Trophoblast cell (in vitro differentiated cells and primary cell): ENCODE measurements around the gene CPNE2.

ENCODE experiments used
- DNase-seq, 2 donors: peaks; one replicate each; pipeline ENCODE4 v3.0.0-alpha.2; 2016
- H2AFZ ChIP-seq: 2 replicates; pipeline ENCODE4 v1.6.1; 2013; ENCODE audit warnings: low read length, moderate library complexity, mild to moderate bottlenecking; ENCODE audit not compliant: insufficient read depth, poor library complexity
- H2AK5ac ChIP-seq: 2 replicates; pipeline ENCODE4 v1.6.1; 2013; ENCODE audit warnings: mild to moderate bottlenecking, low read length
- H2BK120ac ChIP-seq: 2 replicates; pipeline ENCODE4 v1.6.1; 2013; ENCODE audit warnings: low read length, mild to moderate bottlenecking, moderate library complexity; ENCODE audit not compliant: insufficient read depth, poor library complexity
- H2BK12ac ChIP-seq: 2 replicates; pipeline ENCODE4 v1.6.1; 2013; ENCODE audit warnings: mild to moderate bottlenecking, low read length, moderate library complexity
- H2BK5ac ChIP-seq: 2 replicates; pipeline ENCODE4 v1.6.1; 2013; ENCODE audit warnings: low read length, low read depth, moderate library complexity, mild to moderate bottlenecking; ENCODE audit not compliant: poor library complexity
- H3K14ac ChIP-seq: 2 replicates; pipeline ENCODE4 v1.6.1; 2013; ENCODE audit warnings: mild to moderate bottlenecking, low read length
- H3K18ac ChIP-seq: 2 replicates; pipeline ENCODE4 v1.6.1; 2013; ENCODE audit warnings: mild to moderate bottlenecking, low read length
- H3K23ac ChIP-seq: 2 replicates; pipeline ENCODE4 v1.6.1; 2013; ENCODE audit warnings: low read length
- H3K27ac ChIP-seq: 2 replicates; pipeline ENCODE4 v1.5.1; 2013; ENCODE audit warnings: low read depth, mild to moderate bottlenecking, inconsistent platforms, low read length, moderate library complexity
- H3K27me3 ChIP-seq: 2 replicates; pipeline ENCODE4 v1.6.1; 2013; ENCODE audit warnings: inconsistent platforms, mild to moderate bottlenecking, low read length, moderate library complexity; ENCODE audit not compliant: insufficient read depth
- H3K36me3 ChIP-seq, 2 experiments: 1 replicate in 1 of 2; 2 replicates in 1 of 2; pipeline ENCODE4 v1.6.1; 2013; ENCODE audit warnings: low read length in 2 of 2, mild to moderate bottlenecking in 2 of 2, moderate library complexity in 1 of 2; ENCODE audit not compliant: insufficient read depth in 2 of 2, control insufficient read depth in 1 of 2
- H3K4ac ChIP-seq: 2 replicates; pipeline ENCODE4 v1.6.1; 2013; ENCODE audit warnings: low read depth, mild to moderate bottlenecking, low read length, moderate library complexity
- H3K4me1 ChIP-seq, 2 experiments: 1 replicate in 1 of 2; 2 replicates in 1 of 2; pipeline ENCODE4 v1.6.1; 2013; ENCODE audit warnings: low read length in 2 of 2, mild to moderate bottlenecking in 2 of 2, moderate library complexity in 1 of 2; ENCODE audit not compliant: insufficient read depth in 2 of 2, control insufficient read depth in 1 of 2
- H3K4me2 ChIP-seq: 2 replicates; pipeline ENCODE4 v1.6.1; 2013; ENCODE audit warnings: inconsistent platforms, mild to moderate bottlenecking, low read length, moderate library complexity
- H3K4me3 ChIP-seq: 2 replicates; pipeline ENCODE4 v1.5.1; 2013; ENCODE audit warnings: mild to moderate bottlenecking, low read depth, low read length, inconsistent platforms
- H3K79me1 ChIP-seq: one replicate; pipeline ENCODE4 v1.6.1; 2013; ENCODE audit warnings: low read length
- H3K79me2 ChIP-seq: 2 replicates; pipeline ENCODE4 v1.6.1; 2013; ENCODE audit warnings: low read length, mild to moderate bottlenecking; ENCODE audit not compliant: control insufficient read depth, insufficient read depth, poor library complexity
- H3K9ac ChIP-seq: 2 replicates; pipeline ENCODE4 v1.6.1; 2013; ENCODE audit warnings: mild to moderate bottlenecking, low read length
- H3K9me3 ChIP-seq: 2 replicates; pipeline ENCODE4 v1.6.1; 2013; ENCODE audit warnings: low read depth, mild to moderate bottlenecking, control low read depth, inconsistent platforms, low read length; ENCODE audit not compliant: insufficient read depth
- H4K12ac ChIP-seq: 2 replicates; pipeline ENCODE4 v1.6.1; 2013; ENCODE audit warnings: low read depth, mild to moderate bottlenecking, low read length, moderate library complexity
- H4K8ac ChIP-seq: 2 replicates; pipeline ENCODE4 v1.6.1; 2013; ENCODE audit warnings: low read depth, mild to moderate bottlenecking, low read length, moderate library complexity
- H4K91ac ChIP-seq: one replicate; pipeline ENCODE4 v1.6.1; 2013; ENCODE audit warnings: low read depth, mild to moderate bottlenecking, low read length, moderate library complexity
- WGBS: extraction: QIAGEN DNeasy Blood & Tissue Kit; methylation state at CpG from one replicate; pipeline ENCODE4 v1.1.7; 2013; ENCODE audit warnings: missing lambda C conversion rate; ENCODE audit not compliant: insufficient read length, insufficient coverage; ENCODE audit errors: extremely low coverage; 5-methylcytosine and 5-hydroxymethylcytosine counted together

The CPNE2 gene

DNA sequence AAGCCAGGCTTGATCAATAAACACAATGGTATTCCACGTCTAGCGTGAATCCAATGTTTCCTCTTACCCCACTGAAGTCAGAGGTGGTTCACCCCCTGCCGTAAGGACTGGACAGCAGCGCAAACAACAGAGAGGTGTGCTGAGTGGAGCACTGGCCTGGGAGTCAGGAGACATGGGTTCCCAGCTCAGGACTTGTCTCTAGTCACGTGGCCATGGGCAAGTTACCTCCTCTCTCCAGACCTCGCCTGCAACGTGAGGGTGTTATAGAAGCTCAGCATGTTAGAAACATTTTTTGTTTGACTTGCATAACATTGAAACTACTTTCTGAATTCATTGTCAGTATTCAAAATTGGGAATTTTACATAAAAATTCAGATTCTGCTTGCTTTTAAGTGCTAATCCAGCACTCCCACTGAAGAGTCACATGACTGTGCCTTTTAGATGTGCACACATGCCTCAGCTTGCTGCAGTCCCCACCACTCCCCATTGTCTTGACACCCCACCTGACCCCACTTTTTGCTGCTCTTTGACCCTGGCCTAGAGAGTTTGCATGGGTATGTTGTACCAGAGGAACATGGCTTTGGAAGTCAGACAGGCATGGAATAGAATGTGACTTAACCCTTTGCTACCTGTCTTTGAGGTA is 8.8 kb upstream of the CPNE2 start:
- Histone ChIP-seq H2BK5ac (no peak overlapping the region), H3K14ac (no peak overlapping the region), H2BK12ac (no peak overlapping the region), H3K4me2 (no peak overlapping the region), H3K27ac (no peak overlapping the region), H3K23ac (no peak overlapping the region), H2AFZ (no peak overlapping the region), H3K4ac (no peak overlapping the region), H3K79me1 (no peaks in the 10 kb centered on the region), H3K79me2 (no peaks in the 10 kb centered on the region), H4K91ac (no peak overlapping the region), H4K12ac (no peak overlapping the region), H3K36me3 (no peaks in the 10 kb centered on the region), H2AK5ac (no peak overlapping the region), H3K9ac (no peak overlapping the region), H3K4me1 (no peaks in the 10 kb centered on the region), H3K4me3 (no peak overlapping the region), H4K8ac (no peak overlapping the region), H3K27me3 (no peaks in the 10 kb centered on the region), H3K9me3 (peaks cover 1% of the 10 kb centered on the region), H3K18ac (no peak overlapping the region), H2BK120ac (no peak overlapping the region)
- no peak for DNase-seq
- WGBS, result no CpG with 5 or more reads among the region's 7 CpGs

DNA sequence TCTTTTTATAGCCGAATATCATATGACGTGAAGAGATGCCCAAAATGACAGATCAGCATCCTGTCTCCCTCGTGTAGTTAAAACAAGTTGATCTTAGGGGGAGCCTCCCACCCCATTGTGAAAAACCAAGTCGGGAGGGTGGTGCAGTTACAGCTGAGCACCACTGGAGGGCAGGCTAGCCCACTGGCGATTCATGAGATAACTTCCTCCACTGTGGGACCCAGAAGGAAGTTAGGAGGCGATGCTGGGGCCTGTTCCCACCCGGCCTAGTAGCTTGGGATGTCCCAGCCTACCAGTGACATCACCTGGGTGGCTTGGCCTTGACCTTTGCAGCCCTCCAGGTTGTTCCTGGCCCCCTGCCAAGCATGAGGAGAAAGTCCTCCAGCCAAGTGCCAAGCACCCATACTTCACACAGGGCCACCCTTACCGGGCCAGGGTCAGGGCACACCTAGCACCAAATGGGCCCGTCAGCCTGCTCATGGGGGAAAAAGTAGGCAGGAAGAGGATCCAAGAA is 8.1 kb upstream of the CPNE2 start:
- Histone ChIP-seq H3K4ac (no peak overlapping the region), H2BK5ac (no peak overlapping the region), H2AFZ (no peak overlapping the region), H3K9ac (no peak overlapping the region), H3K14ac (no peak overlapping the region), H3K4me1 (no peaks in the 10 kb centered on the region), H3K23ac (no peak overlapping the region), H3K27me3 (no peaks in the 10 kb centered on the region), H3K18ac (no peak overlapping the region), H3K36me3 (no peaks in the 10 kb centered on the region), H4K12ac (no peak overlapping the region), H3K9me3 (peaks cover 1% of the 10 kb centered on the region), H4K91ac (no peak overlapping the region), H3K79me2 (no peaks in the 10 kb centered on the region), H2BK12ac (no peak overlapping the region), H3K4me2 (no peak overlapping the region), H2BK120ac (no peak overlapping the region), H3K4me3 (no peak overlapping the region), H3K27ac (no peak overlapping the region), H4K8ac (no peak overlapping the region), H2AK5ac (no peak overlapping the region), H3K79me1 (no peaks in the 10 kb centered on the region)
- DNase-seq, result peak; percentile 56 to 80
- WGBS, result no CpG with 5 or more reads among the region's 9 CpGs

DNA sequence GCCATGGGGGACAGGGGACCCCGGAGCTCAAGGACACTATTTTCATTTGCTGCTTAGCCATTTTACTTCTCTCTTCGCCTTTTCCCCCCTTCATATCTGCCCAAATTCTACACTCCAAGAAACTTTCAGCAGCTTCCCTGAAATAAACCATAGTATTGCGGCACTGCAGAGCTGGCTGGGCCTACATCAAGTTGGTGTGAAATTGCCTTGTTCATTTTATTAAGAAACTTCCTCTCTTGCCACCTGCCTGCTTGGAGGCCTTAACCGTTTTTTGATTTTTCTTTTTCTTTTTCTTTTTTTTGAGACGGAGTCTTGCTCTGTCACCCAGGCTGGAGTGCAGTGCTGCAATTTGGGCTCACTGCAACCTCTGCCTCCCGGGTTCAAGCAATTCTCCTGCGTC is 7.4 kb upstream of the CPNE2 start:
- Histone ChIP-seq H3K9ac (no peak overlapping the region), H3K23ac (no peak overlapping the region), H3K9me3 (peaks cover 1% of the 10 kb centered on the region), H4K8ac (no peak overlapping the region), H2BK120ac (no peak overlapping the region), H2BK12ac (no peak overlapping the region), H2BK5ac (no peak overlapping the region), H3K4me3 (no peak overlapping the region), H3K4ac (no peak overlapping the region), H3K79me1 (no peaks in the 10 kb centered on the region), H3K18ac (no peak overlapping the region), H2AK5ac (no peak overlapping the region), H3K27me3 (no peaks in the 10 kb centered on the region), H3K79me2 (no peaks in the 10 kb centered on the region), H3K27ac (no peak overlapping the region), H3K36me3 (no peaks in the 10 kb centered on the region), H3K14ac (no peak overlapping the region), H4K91ac (no peak overlapping the region), H3K4me1 (no peaks in the 10 kb centered on the region), H4K12ac (no peak overlapping the region), H2AFZ (no peak overlapping the region), H3K4me2 (no peak overlapping the region)
- no CpG with 5 or more reads among the region's 7 CpGs for WGBS
- no peak for DNase-seq

DNA sequence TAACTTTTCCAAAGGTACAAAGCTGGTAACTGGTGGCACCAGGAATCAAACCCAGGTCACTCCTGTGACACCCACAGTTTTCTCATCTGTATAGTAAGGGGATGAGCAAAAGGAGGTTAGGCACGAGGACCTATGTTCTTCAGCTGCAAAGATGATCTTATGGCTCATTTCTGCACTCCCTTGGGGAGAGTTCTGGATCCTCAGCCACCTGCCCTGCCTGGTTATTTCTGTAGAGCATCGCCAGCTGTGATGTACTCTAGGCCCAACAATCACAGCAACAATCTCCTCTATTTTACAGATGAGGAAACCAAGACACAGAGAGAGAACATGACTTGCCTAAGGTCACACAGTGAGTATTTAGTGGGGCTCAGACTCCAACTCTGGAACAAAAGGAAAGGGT is 5.4 kb upstream of the CPNE2 start:
- Histone ChIP-seq H4K8ac (no peak overlapping the region), H3K27me3 (no peaks in the 10 kb centered on the region), H3K79me1 (peaks cover 5% of the 10 kb centered on the region), H3K79me2 (peaks cover under 1% of the 10 kb centered on the region), H3K4me3 (no peak overlapping the region), H3K18ac (no peak overlapping the region), H3K23ac (no peak overlapping the region), H3K9ac (no peak overlapping the region), H3K14ac (no peak overlapping the region), H3K9me3 (no peaks in the 10 kb centered on the region), H3K36me3 (no peaks in the 10 kb centered on the region), H3K4me2 (no peak overlapping the region), H2BK12ac (no peak overlapping the region), H3K4ac (no peak overlapping the region), H3K4me1 (peaks cover 4 to 7% of the 10 kb centered on the region in 2 experiments), H2AK5ac (no peak overlapping the region), H4K12ac (no peak overlapping the region), H3K27ac (no peak overlapping the region), H4K91ac (no peak overlapping the region), H2AFZ (no peak overlapping the region), H2BK120ac (no peak overlapping the region), H2BK5ac (no peak overlapping the region)
- no CpG with 5 or more reads among the region's 2 CpGs for WGBS
- DNase-seq, result no peak
